Measurements from ENCODE around the gene XPR1. TPM values are rescaled to one million over a fixed set of nuclear protein-coding genes. Genes with fewer than 3 reads are reported as not detected.
"Not testable (repeated sequence)": the region's sequence is repeated elsewhere in the genome, so short reads cannot be mapped to it uniquely, and the experiment has no call there.

The XPR1 gene
- total RNA-seq, 1 donor from 2014 or later, result 21.4 TPM

DNA sequence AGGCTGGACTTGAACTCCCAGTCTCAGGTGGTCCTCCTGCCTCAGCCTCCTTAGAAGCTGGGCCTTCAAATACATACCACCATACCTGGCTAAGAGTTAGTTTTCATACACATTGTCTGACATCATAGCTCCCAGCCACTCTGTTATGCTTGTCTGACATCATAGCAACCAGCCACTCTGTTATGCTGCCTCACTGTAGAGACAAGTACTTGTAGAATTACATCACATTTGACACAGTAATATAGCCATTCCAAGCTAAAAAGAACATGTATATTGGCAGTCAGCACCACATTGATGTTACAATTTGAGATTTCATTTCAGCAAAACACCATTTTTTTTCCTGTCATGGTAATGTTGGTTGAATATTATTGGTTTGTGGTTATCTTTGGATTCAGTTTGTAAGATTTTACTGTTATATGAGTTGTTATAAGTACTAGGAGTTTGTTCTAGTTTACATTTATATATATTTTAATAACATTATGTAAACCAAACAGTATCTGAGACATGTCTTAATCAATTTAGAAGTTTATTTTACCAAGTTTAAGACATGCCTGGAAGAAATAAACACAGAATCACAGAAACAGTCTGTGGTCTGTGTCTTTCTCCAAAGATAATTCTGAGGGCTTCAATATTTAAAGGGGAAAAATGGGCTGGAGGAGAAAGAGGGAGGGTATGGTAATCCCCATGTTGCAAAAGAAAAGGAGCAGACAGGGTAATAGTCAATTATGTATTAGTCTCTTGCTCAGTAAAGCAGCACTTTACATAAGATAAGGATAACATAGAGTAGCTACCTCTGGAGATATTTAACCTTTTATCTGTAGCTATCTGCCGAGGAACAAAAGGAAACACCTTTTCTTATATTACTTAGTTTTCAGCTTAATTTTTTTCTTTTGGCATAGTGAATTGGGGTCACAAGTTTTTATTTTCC, 43.0 kb downstream of the XPR1 start:
- no peak for DNase-seq (ENCODE audit: extremely low spot score, unreplicated experiment)
- Mint-ChIP-seq H3K4me3 (ENCODE audit: unreplicated experiment) (no peak overlapping the region), H3K4me1 (ENCODE audit: unreplicated experiment) (peaks cover 21% of the 10 kb centered on the region)

DNA sequence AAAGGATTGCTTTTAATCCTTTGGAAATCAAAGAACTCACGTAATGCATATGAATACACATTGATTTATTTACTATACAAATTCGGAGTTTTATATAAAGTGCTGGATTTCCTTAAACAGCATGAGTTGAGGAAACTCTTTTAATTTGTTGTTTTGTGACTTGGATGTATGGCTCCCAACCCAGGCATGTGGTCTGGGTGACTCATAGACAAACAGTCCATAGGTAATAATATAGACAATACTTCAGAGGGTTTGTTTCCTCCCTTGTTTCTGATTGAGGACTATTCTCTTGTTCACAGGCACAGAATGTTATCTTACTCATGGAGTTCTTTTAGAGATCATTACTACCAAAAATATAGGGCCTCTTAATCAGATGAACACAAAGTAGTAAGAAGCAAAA, 43.8 kb downstream of the XPR1 start:
- H3K9me3 Mint-ChIP-seq (ENCODE audit: unreplicated experiment), result peaks cover 17% of the 10 kb centered on the region
- no peak overlapping the region for H3K27ac Mint-ChIP-seq (ENCODE audit: unreplicated experiment)
- peaks cover 16% of the 10 kb centered on the region for H3K4me1 Mint-ChIP-seq (ENCODE audit: unreplicated experiment)
- no peak overlapping the region for H3K4me3 Mint-ChIP-seq (ENCODE audit: unreplicated experiment)
- TF ChIP-seq, protein P1, sequence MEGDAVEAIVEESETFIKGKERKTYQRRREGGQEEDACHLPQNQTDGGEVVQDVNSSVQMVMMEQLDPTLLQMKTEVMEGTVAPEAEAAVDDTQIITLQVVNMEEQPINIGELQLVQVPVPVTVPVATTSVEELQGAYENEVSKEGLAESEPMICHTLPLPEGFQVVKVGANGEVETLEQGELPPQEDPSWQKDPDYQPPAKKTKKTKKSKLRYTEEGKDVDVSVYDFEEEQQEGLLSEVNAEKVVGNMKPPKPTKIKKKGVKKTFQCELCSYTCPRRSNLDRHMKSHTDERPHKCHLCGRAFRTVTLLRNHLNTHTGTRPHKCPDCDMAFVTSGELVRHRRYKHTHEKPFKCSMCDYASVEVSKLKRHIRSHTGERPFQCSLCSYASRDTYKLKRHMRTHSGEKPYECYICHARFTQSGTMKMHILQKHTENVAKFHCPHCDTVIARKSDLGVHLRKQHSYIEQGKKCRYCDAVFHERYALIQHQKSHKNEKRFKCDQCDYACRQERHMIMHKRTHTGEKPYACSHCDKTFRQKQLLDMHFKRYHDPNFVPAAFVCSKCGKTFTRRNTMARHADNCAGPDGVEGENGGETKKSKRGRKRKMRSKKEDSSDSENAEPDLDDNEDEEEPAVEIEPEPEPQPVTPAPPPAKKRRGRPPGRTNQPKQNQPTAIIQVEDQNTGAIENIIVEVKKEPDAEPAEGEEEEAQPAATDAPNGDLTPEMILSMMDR (IDR thresholded peaks at IDR 0.05), result no peak
- peaks cover 11% of the 10 kb centered on the region for H3K36me3 Mint-ChIP-seq (ENCODE audit: unreplicated experiment)
- no peak for DNase-seq (ENCODE audit: extremely low spot score, unreplicated experiment)
- no peaks in the 10 kb centered on the region for H3K27me3 Mint-ChIP-seq (ENCODE audit: unreplicated experiment)

More for the DNA sequence above, 43.0 kb downstream of the XPR1 start:
- H3K36me3 Mint-ChIP-seq (ENCODE audit: unreplicated experiment), result peaks cover 14% of the 10 kb centered on the region
- H3K27me3 Mint-ChIP-seq (ENCODE audit: unreplicated experiment), result no peaks in the 10 kb centered on the region
- peak overlapping the region; percentile 17 for H3K27ac Mint-ChIP-seq (ENCODE audit: unreplicated experiment)
- TF ChIP-seq, protein P1 (IDR thresholded peaks at IDR 0.05), result no peak
- peaks cover 16% of the 10 kb centered on the region for H3K9me3 Mint-ChIP-seq (ENCODE audit: unreplicated experiment)

DNA sequence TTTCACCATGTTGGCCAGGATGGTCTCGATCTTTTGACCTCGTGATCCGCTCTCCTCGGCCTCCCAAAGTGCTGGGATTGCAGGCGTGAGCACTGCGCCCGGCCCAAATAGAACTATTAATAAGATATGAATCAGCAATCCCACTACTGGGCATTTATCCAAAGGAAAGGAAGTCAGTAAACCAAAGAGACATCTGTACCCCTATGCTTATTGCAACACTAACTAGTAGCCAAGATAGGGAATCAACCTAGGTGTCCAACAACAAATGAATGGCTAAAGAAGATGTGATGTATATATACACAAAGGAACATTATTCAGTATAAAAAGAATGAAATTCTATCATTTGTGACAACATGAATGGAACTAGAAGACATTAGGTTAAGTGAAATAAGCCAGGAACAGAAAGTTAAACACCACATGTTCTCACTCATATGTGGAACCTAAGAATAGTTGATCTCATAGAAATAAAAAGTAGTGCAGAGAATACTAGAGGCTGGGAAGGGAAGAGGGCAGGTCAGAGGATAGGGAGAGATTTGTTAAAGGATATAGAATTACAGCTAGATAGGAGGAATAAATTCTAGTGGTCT, 48.8 kb downstream of the XPR1 start:
- peaks cover 8% of the 10 kb centered on the region for H3K9me3 Mint-ChIP-seq (ENCODE audit: unreplicated experiment)
- DNase-seq (ENCODE audit: extremely low spot score, unreplicated experiment), result no peak
- H3K27me3 Mint-ChIP-seq (ENCODE audit: unreplicated experiment), result no peaks in the 10 kb centered on the region
- H3K36me3 Mint-ChIP-seq (ENCODE audit: unreplicated experiment), result peaks cover 11% of the 10 kb centered on the region
- no peak overlapping the region for H3K27ac Mint-ChIP-seq (ENCODE audit: unreplicated experiment)
- TF ChIP-seq, protein P1 (IDR thresholded peaks at IDR 0.05), result no peak
- no peak overlapping the region for H3K4me3 Mint-ChIP-seq (ENCODE audit: unreplicated experiment)
- peaks cover 4% of the 10 kb centered on the region for H3K4me1 Mint-ChIP-seq (ENCODE audit: unreplicated experiment)

DNA sequence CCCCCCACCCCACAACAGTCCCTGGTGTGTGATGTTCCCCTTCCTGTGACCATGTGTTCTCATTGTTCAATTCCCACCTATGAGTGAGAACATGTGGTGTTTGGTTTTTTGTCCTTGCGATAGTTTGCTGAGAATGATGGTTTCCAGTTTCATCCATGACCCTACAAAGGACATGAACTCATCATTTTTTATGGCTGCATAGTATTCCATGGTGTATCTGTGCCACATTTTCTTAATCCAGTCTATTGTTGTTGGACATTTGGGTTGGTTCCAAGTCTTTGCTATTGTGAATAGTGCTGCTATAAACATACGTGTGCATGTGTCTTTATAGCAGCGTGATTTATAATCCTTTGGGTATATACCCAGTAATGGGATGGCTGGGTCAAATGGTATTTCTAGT, 51.3 kb downstream of the XPR1 start:
- not testable (repeated sequence) for DNase-seq (ENCODE audit: extremely low spot score, unreplicated experiment); H3K9me3 Mint-ChIP-seq (ENCODE audit: unreplicated experiment); H3K4me1 Mint-ChIP-seq (ENCODE audit: unreplicated experiment); H3K27ac Mint-ChIP-seq (ENCODE audit: unreplicated experiment); H3K4me3 Mint-ChIP-seq (ENCODE audit: unreplicated experiment); H3K27me3 Mint-ChIP-seq (ENCODE audit: unreplicated experiment)
- peaks cover 15% of the 10 kb centered on the region for H3K36me3 Mint-ChIP-seq (ENCODE audit: unreplicated experiment)

DNA sequence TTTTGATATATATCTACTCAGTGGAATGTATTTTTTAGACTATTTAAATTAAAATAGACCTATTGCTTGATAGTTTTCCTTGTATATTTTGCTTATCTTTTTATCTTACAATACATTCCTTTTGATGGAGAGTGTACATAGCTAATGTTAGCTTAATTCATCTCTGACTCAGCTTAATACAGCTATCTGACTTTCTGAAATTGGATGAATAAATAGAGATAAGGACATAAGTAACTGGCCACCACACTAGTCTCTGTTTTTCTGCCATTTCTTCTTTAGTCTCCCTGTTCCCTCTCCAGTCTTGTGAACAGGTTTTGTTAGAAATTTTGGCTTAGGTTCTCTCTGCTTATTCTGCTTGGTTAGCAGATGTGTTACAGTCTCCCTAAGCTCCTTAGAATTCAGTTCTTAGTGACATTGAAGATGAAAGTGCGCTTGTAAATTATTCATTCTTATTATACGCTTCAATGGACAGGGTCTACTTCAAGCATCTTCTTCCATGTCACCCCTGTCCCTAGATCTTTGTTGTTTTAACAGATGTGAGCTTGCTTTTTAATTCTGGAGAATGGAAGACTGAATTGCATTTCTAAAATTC, 59.6 kb downstream of the XPR1 start:
- Mint-ChIP-seq H3K36me3 (ENCODE audit: unreplicated experiment) (peaks cover 4% of the 10 kb centered on the region), H3K4me1 (ENCODE audit: unreplicated experiment) (peaks cover 6% of the 10 kb centered on the region), H3K27ac (ENCODE audit: unreplicated experiment) (no peak overlapping the region), H3K27me3 (ENCODE audit: unreplicated experiment) (no peaks in the 10 kb centered on the region), H3K9me3 (ENCODE audit: unreplicated experiment) (peaks cover 7% of the 10 kb centered on the region), H3K4me3 (ENCODE audit: unreplicated experiment) (no peak overlapping the region)
- no peak for DNase-seq (ENCODE audit: extremely low spot score, unreplicated experiment)
- TF ChIP-seq, protein P1 (IDR thresholded peaks at IDR 0.05), result no peak
